ENCODE data around the gene DNAJC17. TPM values are rescaled to one million over a fixed set of nuclear protein-coding genes. Genes with fewer than 3 reads are reported as not detected.

The DNAJC17 gene
- polyA plus RNA-seq, 2 of the 4 experiments (the other 2 are of a cell fraction): 22.3 to 24.4 TPM

- WGBS (ENCODE audit: missing lambda C conversion rate): 87% methylated on average over 3 of the region's 8 CpGs
Observed at GRCh38 chr15:40773496-40773895, 33.8 kb downstream of the DNAJC17 start.

GRCh38 chr15:40772014-40772413 is 35.3 kb downstream of the DNAJC17 start:
- FAIRE-seq (no peak), ATAC-seq (no peak), DNase-seq (ENCODE audit: low read depth in 1 of 2, low spot score in 1 of 2) (no peak)
- Histone ChIP-seq H3K4me1 (peaks cover 2% of the 10 kb centered on the region; the same call in 1 of the 3 replicates), H3K4me3 (no peak overlapping the region), H3K27ac (no peak overlapping the region), H3K9me3 (no peaks in the 10 kb centered on the region), H3K4me2 (no peak overlapping the region)
- CTCF ChIA-PET: interaction anchor here (1.1 to 2.8 kb wide), 2 partner anchors 10 to 182 kb away, joined by 4 to 12 read pairs; no protein-coding TSS in a partner anchor
- WGBS (ENCODE audit: missing lambda C conversion rate): 92% methylated on average over 7 of the region's 13 CpGs
- POLR2A ChIA-PET: no interaction called here
- TF ChIP-seq CEBPB (IDR thresholded peaks at IDR 0.05) (no peak), TFCP2L1 (CRISPR knock-in tag; IDR thresholded peaks at IDR 0.05) (no peak), TP53 (CRISPR knock-in tag; IDR thresholded peaks at IDR 0.05) (no peak), EHF (CRISPR knock-in tag; IDR thresholded peaks at IDR 0.05) (no peak), RNF2 (IDR thresholded peaks at IDR 0.05; ENCODE audit: borderline replicate concordance, low read depth) (no peak), HOXB5 (CRISPR knock-in tag; IDR thresholded peaks at IDR 0.05) (no peak), ESRRA (IDR thresholded peaks at IDR 0.05; ENCODE audit: borderline replicate concordance, low read length) (no peak), HES2 (IDR thresholded peaks at IDR 0.05) (no peak), RCOR1 (IDR thresholded peaks at IDR 0.05; ENCODE audit: low read depth, low read length) (no peak), HEYL (CRISPR knock-in tag; IDR thresholded peaks at IDR 0.05) (no peak), PBX3 (IDR thresholded peaks at IDR 0.05) (no peak), MYC (IDR thresholded peaks at IDR 0.05; ENCODE audit: borderline replicate concordance, low read length) (no peak), FOSB (CRISPR knock-in tag; IDR thresholded peaks at IDR 0.05) (no peak), KDM1A (IDR thresholded peaks at IDR 0.05; ENCODE audit: low read depth) (no peak), KDM5A (IDR thresholded peaks at IDR 0.05) (no peak), ZC3H11A (IDR thresholded peaks at IDR 0.05) (no peak), RAD21 (conservative IDR thresholded peaks at IDR 0.05 in 1 of 2, IDR thresholded peaks at IDR 0.05 in 1 of 2) (no peak), FOSL2 (IDR thresholded peaks at IDR 0.05) (no peak), FOSL2 (CRISPR knock-in tag; IDR thresholded peaks at IDR 0.05) (no peak)

More at GRCh38 chr15:40773496-40773895, 33.8 kb downstream of the DNAJC17 start:
- POLR2A ChIA-PET: no interaction called here
- TF ChIP-seq ESRRA (IDR thresholded peaks at IDR 0.05; ENCODE audit: borderline replicate concordance, low read length) (no peak), EHF (CRISPR knock-in tag; IDR thresholded peaks at IDR 0.05) (no peak), MYC (IDR thresholded peaks at IDR 0.05; ENCODE audit: borderline replicate concordance, low read length) (no peak), HOXB5 (CRISPR knock-in tag; IDR thresholded peaks at IDR 0.05) (no peak), CHD4 (IDR thresholded peaks at IDR 0.05; ENCODE audit: borderline replicate concordance) (no peak), ELK1 (IDR thresholded peaks at IDR 0.05; ENCODE audit: low read depth, low read length) (no peak), SREBF2 (IDR thresholded peaks at IDR 0.05) (no peak), ZNF302 (CRISPR knock-in tag; IDR thresholded peaks at IDR 0.05) (no peak), GATA3 (IDR thresholded peaks at IDR 0.05; ENCODE audit: borderline replicate concordance) (no peak), MAX (IDR thresholded peaks at IDR 0.05) (no peak), CBX8 (IDR thresholded peaks at IDR 0.05) (no peak), USF2 (IDR thresholded peaks at IDR 0.05) (no peak), HES2 (IDR thresholded peaks at IDR 0.05) (no peak), RCOR1 (IDR thresholded peaks at IDR 0.05; ENCODE audit: low read depth, low read length) (no peak), NPAS2 (CRISPR knock-in tag; IDR thresholded peaks at IDR 0.05; ENCODE audit: borderline replicate concordance) (no peak), HDAC2 (IDR thresholded peaks at IDR 0.05) (no peak), ZFP36 (IDR thresholded peaks at IDR 0.05; ENCODE audit: borderline replicate concordance, partially characterized antibody) (no peak), RAD21 (conservative IDR thresholded peaks at IDR 0.05 in 1 of 2, IDR thresholded peaks at IDR 0.05 in 1 of 2) (no peak), RNF2 (IDR thresholded peaks at IDR 0.05; ENCODE audit: borderline replicate concordance, low read depth) (no peak)
- Histone ChIP-seq H3K4me2 (no peak overlapping the region), H3K27ac (no peak overlapping the region), H3K4me1 (no peaks in the 10 kb centered on the region), H3K4me3 (no peak overlapping the region), H3K9me3 (no peaks in the 10 kb centered on the region)
- ATAC-seq: no peak
- FAIRE-seq: no peak
- CTCF ChIA-PET: interaction anchor here (1.3 to 1.8 kb wide), 2 partner anchors 9 to 27 kb away, joined by 3 to 8 read pairs; no protein-coding TSS in a partner anchor
- DNase-seq (ENCODE audit: low read depth in 1 of 2, low spot score in 1 of 2): no peak

All from A549 (cell line).